Measurements from ENCODE around the gene ZNF491.

GRCh38 chr19:11792942-11793341 lies 5.4 kb upstream of the ZNF491 start:
- TF ChIP-seq CTCF (IDR thresholded peaks at IDR 0.05) (no peak), POLR2AphosphoS5 (IDR thresholded peaks at IDR 0.05; ENCODE audit: insufficient read depth in 1 of 2, low read depth in 1 of 2) (no peak), POLR2A (IDR thresholded peaks at IDR 0.05) (no peak)

Measured in vagina (tissue), 2 donors.